IPS DF 19.7 (cell line): ENCODE measurements around the gene MSANTD3.

Source experiments
- DNase-seq: peaks from one replicate; pipeline ENCODE4 v3.0.0-alpha.2; 2013; ENCODE audit warnings: low read depth, low spot score

The MSANTD3 gene

DNA sequence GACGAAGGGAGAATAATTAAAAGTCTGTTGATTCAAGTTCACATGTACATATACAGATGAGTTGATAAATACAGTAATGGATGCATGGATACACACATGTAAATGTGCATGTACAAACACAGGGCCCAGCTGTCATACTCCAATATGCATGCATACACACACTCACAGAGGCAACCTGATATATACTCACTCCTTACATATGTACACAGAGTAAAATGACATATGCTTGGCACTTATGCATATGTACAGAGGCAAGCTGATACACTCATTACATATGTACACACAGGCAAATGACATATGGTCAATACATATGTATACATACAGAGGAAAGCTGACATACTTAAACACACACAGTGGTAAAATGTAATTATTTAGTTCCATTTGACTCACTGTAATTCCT, 38.8 kb downstream of the MSANTD3 start:
- no peak for DNase-seq

DNA sequence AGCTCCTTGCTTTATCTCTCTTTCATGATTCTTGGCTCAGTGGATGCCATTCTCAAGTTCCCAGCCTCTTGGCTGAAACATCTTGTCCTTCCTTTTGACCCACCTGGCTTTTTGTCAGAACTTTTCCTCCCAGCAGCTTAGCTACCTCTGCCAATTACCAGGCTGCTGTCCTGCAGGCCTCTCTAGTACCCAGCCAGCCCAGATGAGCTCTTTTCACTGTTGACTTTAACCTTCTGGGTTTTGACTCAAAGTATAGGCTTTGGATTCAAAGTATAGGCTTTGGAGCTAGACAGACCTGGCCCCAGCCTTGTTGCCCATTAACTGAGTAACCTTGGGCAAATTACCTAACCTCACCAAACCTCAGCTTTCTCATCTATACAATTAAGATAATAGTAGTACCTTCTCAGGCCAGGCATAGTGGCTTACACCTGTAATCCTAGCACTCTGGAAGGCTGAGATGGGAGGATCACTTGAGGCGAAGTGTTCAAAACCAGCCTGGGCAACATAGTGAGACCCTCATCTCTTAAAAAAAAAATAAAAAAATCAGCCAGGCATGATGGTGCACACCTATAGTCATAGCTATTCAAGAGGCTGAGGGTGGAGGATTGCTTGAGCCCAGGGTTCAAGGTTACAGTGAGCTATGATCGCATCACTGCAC, 39.4 kb downstream of the MSANTD3 start:
- no peak for DNase-seq

DNA sequence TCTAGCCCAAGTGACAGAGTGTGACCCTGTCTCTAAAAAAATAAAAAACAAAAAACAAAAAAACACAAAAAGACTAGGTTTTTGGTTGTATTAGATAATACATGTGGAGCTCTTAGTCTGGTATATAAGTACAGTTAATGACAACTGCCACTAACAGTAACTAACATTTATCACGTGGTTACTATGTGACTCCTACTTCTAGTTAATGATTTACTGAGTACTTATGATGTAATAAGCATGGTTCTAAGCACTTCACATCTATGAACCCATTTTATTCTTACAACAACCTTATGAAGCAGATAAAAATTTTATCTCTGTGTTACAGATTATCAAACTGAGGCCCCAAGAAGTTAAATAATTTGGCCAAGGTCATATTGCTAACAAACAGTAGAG, 39.9 kb downstream of the MSANTD3 start:
- no peak for DNase-seq

DNA sequence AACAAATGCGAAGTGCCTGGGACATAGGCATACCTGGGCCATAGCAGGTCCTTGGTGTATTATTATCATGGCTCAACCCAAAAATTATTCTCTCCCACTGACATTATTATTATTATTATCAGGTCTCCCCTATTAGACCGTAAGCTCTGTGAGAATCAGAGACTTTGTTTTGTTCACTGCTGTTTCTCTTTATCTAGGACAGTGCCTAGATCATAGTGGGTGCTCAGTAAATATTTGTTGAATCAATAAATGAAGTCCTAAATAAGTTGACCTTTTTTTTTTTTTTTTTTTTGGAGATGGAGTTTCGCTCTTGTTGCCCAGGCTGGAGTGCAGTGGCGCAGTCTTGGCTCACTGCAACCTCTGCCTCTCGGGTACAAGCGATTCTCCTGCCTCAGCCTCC, 41.1 kb downstream of the MSANTD3 start:
- no peak for DNase-seq

DNA sequence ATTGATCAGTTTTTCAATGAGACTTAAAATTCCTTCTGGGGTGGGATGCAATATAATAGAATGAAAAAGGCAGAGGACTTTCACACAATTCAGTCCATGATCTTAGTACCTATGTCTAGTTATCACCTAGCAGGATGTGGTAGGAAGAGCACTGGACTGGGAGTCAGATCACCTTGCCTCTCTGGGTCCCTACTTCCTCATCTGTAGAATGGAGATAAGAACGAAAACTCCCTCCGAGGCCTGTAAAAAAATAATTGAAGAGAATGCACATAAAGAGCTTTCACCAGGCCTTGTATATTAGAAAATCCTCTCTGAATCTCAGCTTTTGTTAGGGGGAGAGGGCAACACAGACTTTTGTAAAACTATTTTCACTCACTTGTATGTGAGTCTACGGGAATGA, 45.3 kb downstream of the MSANTD3 start:
- DNase-seq = no peak

DNA sequence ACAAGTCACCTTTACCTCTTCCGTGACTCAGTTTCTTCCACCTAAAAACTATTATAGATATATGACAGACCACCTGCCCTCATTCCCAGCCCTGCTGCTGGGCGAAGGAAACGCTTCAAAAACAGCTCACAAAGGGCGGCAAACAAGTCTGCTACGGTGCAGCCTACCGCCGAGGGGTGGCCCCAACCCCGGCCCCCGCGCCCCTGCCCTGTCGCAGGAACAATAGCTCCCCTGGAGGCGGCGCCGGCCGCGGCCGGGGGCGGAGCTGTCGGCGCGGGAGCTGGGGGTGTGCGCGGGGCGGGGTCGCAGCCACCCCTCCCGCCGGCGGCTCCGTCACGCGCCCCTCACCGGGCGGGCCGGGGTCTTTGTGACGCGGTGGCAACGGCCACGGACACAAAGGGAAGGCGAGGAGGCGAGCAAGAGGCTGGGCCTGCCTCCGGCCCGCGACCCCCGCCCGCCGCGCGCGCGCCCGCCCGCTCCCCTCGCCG, 45.9 kb downstream of the MSANTD3 start, which contains the start of gene TMEFF1:
Gene TMEFF1, plus strand, starts transcription at position 362 of the 488 bp plus-strand sequence. CDS start 396 bp downstream, outside the sequence.
- DNase-seq = no peak

DNA sequence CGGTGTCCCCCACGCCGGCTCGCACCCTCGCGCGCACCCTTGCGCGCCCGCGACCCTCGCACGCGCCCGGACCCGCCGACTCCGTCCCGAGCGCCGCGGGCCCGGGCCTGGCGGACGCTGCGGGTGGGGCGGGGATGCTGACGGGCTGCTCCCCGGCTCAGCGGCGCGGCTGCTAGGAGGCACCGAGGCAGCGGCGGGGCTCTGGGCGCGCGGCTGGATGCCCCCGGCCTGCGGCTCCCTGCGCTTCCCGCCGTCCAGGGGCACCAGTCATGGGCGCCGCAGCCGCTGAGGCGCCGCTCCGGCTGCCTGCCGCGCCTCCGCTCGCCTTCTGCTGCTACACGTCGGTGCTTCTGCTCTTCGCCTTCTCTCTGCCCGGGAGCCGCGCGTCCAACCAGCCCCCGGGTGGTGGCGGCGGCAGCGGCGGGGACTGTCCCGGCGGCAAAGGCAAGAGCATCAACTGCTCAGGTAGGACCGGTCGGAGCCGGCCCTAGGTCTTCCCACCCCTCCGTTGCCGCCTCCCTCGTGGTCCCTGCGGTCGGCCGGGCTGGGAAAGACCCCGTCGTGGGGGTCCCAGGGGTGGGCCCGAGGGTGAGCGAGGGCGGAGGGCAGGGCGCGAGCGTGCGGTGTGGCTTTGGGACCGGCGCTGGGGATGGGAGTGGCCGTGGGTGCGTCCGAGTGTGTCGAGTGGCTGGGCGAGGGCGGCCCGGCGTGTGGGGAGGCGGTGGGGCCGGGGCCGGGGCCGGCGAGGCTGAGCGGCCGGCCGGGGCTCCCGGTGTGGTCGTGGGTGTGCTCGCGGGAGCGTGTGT, 46.5 kb downstream of the MSANTD3 start:
- no peak for DNase-seq

DNA sequence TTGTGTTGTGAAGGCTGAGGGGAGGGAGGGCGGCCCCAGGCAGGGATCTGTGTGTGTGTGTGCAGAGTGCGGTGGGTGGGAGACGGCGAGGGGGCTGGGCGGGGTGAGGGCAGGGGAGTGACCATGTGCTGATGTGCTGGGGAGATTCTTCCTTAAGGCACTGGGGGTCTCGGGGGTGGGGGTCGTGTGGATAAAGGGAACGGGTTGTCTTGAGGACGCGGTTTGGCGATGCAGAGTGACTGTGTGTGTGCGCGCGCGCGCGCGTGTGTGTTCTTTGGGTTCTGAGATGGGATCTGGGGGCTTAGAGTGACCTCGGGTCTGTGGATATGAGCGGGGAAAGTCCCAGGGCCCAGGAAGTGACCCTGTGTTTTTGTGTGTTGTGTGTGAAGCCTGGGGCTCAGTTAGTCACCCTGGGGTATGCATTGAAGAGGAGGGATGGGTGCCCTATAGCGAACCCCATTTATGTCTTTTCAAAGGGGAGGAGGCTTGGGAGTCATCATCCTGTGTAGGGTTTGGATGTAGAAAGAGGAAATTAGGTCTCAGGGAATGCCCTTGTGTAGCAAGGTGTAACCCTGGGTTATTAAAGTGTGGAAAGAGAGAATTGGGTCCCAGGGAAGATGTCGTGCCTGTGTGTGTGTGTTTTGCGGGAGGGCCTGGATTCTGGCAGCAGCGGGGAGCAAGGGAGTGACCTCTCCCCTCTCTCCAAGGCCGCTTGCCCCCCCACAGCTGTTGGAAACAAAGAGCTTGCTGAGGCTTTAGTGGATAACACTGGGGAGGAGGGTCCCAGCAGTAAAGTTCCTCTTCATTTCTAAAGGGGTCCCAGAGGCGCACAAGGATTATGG, 47.4 kb downstream of the MSANTD3 start:
- no peak for DNase-seq

DNA sequence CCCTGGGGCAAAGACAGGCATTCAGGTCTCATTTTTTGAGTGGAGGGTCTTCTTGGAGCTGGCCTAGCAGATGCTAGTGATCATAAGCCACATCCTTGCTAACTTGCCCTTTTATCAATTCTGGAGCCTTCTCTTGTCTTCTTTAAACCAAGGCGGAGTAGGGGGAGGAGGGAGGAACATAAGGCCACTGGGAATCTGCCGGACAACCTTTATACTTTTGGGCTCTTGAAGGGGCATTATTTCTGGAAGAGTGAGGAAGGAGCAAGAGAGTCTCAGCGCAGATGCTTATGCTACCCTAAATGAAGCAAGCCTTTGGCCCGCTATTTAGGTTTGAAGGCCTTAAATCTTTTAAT, 48.0 kb downstream of the MSANTD3 start:
- DNase-seq = no peak

DNA sequence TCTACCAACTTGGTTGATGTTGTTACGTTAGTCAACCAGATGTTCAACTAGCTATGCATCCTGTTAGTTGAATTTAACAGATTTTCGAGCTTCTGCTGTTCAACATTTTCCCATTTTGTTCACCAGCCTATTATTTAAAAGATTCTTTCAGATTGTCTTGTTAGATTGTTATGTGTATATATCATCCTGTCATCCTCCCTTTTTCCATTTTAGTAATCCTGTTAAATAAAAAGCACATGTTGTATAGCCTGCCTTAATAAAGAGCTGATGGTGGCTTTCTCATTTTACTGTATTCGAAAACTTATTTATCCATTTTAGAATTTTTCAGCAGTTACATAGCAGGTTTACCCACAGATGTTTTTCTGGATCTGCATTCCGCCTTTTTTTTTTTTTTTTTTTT, 50.3 kb downstream of the MSANTD3 start:
- DNase-seq = no peak

DNA sequence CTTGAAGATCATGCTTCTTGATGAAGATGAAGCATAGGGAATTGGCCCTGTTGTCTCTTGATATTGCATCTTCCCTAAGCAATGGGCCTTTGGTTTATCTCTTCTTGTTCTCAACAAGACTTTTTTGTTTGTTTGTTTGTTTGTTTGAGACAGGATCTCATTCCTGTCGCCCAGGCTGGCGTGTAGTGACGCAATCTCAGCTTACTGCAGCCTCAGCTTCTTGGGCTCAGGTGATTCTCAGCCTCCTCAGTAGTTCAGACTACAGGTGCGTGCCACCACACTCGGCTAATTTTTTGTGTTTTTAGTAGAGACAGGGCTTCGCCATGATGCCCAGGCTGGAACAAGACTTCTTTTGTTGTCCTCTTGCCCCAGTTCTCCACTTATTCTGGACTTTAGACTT, 51.2 kb downstream of the MSANTD3 start:
- no peak for DNase-seq

DNA sequence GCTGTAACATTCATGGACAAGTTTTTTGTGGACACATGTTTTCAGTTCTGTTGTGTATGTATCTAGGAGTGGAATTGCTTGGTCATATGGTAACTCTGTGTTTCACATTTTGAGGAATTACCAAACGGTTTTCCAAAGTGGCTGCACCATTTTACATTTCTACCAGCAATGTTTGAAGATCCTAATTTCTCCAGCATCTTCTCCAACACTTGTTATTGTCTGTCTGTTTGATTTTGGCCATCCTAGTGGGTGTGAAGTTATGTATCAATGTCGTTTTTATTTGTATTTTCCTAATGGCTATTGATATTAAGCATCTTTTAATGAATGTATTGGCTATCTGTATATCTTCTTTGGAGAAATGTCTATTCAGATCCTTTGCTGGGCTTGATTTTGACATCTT, 52.9 kb downstream of the MSANTD3 start:
- no peak for DNase-seq

DNA sequence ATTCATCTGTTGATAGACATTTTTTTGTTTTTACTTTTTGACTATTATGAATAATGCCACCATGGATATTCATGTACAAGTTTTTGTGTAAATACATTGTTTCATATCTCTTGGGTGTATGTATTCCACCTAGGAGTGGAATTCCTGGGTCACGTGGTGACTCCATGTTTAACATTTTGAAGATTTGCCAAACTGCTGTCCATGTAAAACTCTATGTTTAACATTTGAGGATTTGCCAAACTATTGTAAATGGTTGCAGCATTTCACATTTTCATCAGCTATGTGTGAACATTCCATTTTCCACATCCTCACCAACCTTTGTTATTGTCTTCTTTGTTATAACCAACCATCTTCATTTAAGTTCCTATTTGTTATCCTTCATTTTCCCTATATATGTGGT, 58.3 kb downstream of the MSANTD3 start:
- DNase-seq = no peak

DNA sequence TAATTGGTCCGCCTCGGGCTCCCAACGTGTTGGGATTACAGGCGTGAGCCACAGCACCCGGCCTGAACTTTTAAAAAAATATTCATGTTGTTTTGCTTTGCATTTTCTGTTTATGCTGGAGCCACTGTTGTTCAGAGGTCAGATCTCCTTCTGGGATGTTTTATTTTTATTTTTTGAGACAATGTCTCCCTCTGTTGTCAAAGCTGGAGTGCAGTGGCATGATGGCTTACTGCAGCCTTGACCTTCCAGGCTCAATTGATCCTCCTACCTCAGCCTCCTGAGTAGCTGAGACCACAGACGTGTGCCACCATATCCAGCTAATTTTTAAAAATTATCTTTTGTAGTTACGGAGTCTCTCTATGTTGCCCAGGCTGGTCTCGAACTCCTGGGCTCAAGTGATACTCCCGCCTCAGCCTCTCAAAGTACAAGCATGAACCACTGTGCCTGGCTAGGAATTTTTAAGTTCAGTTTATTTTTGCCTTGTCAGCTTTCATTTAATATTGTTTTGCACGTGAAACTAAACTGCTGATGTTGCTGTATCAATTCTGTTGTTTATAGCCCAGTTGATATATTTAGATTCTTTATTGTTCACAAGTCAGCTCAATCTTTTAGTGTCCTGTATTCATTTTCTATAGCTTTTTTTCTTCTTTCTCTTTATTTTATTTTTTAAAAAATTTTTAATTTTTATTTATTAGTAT, 59.7 kb downstream of the MSANTD3 start:
- DNase-seq = no peak

DNA sequence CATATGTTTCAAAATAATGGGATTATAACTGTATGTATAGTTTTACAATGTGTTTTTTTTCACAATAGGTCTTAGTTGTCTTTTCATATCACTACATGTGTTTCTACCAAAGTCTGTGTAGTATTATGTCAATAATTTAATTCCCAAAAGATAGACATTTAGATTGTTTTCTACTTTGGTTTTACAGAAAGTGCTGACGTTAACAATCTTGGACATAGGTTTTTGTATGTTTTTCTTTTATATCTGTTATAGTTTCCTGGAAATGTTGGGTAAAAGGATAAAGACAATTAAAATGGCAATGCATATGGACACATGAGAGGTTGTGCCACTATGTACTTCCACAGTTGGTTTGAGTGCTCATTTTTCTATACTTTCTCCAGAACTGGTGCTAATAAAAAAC, 61.2 kb downstream of the MSANTD3 start:
- DNase-seq = no peak

DNA sequence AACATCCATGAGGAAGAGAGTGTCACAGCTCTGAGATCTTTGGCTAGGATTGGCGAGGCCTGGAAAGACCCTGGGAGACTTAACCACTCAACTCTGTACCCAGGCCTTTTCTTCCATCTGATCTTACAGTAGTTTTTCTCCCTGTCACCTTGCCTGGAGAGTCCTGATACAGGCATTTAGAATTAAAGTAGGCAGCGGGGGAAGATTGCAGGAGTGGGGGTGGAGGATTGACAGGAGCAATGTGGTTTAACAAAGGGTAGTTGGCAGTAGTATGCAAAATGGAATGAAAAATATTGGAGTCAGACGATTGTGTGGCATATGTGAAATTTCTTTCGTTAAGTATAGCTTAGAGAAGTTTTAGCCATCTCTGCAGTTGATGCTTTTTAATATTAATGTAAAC, 62.9 kb downstream of the MSANTD3 start:
- DNase-seq = no peak

DNA sequence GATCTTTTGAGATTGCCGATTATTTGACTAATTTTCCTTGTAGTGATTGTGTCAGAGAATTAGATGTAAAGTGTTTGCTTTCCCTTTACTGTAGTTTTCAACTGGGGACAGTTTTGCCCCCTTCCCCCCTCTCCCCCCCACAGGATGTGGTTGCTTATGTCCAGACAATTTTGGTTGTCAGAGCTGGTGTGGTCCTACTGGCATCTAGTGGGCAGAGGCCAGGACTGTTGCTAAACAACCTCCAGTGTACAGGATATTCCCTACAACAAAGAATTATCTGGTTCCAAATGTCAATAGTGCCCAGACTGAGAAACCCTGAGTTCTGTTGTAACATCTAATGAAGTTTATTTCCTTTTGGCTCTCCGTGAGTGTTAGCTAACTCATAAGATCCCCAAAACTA, 66.0 kb downstream of the MSANTD3 start:
- no peak for DNase-seq

DNA sequence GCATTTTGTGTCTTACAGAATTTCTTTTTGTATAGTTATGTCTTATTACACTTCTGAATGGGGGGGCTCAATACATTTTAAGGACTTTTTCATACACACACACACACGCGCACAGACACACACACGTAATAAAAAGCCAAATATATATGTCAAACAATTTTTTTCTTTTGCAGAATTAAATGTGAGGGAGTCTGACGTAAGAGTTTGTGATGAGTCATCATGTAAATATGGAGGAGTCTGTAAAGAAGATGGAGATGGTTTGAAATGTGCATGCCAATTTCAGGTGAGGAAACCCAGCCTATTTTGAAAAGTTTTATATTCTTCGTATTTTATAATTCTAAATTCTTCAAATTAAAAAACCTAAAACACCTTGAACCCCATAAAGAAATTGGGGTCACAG, 71.6 kb downstream of the MSANTD3 start:
- no peak for DNase-seq

DNA sequence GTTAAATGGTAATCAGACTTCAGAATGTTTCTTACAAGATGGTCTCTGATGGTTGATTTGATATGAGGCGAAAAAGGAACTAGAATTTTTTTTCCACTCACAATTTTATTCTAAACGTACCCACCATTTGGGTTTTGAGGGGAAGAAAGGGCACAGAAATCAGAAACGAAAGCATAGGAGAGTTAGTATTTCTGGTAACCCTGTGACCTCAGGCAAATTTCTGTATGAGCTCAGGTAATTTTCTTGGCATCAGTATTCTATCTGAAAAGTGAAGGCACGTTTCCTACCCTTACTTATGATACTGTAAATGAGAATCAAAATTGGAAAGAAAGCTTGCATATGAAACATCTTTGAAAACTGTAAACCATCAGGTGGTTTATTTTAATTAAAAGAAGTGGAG, 72.5 kb downstream of the MSANTD3 start:
- no peak for DNase-seq

DNA sequence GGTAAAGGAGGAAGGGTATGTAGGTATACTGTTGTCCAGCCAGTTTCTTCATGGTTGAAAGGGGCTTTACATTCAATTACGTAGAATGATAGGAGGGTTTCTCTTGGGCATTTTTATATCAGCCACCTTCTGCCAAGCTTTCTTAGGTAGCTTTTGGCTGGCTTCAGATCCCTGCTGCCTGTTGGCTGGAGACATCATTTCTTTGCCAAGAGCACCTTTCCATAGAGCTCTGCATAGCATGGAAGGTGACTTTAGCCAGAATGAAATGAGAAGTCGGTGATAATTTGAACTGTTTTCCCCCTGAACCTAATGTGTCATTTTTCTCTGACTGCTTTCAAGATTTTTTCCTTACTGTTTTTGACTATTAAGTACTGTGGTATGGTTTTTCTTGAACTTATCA, 72.9 kb downstream of the MSANTD3 start:
- no peak for DNase-seq
